A673 (cell line): Measurements from ENCODE around the gene ASTN2. TPM values are rescaled to one million over a fixed set of nuclear protein-coding genes. Genes with fewer than 3 reads are reported as not detected.
A peak's percentile ranks its signal among the peaks of the same experiment; 100 is the strongest.

Experiments used
- BruUV-seq: library from RNA; stranded (reverse); fragments of 400-500 nt; replicated peaks from 2 replicates; lab custom pipeline; 2021; lab: Mats Ljungman, UMichigan
- CTCF ChIA-PET: fragments of 300-600 bp; sonication (Branson Sonifier 250); formaldehyde crosslinking; loops from one replicate; lab custom pipeline; 2022; ENCODE audit warnings: antibody characterized with exemption; lab: Charles Lee
- POLR2A ChIA-PET: fragments of 300-600 bp; sonication (Branson Sonifier 250); formaldehyde crosslinking; loops from one replicate; lab custom pipeline; 2022; ENCODE audit warnings: antibody characterized with exemption; ENCODE audit not compliant: low non-redundant PET; lab: Charles Lee
- DNase-seq: peaks from one replicate; pipeline ENCODE4 v3.0.0-alpha.2; 2015; ENCODE audit warnings: low spot score
- H3K27ac ChIP-seq: fragments of 200-600 bp; sonication (generic); 2 replicates; pipeline ENCODE4 v1.5.1; 2016; ENCODE audit warnings: mixed run types, low read depth, mild to moderate bottlenecking, mixed read lengths, antibody characterized with exemption, low read length; ENCODE audit not compliant: poor library complexity, severe bottlenecking
- H3K27me3 ChIP-seq: fragments of 200-600 bp; sonication (generic); replicated peaks from 2 replicates; pipeline ENCODE4 v1.6.1; 2017; ENCODE audit warnings: mixed run types, low read depth, mild to moderate bottlenecking, mixed read lengths, antibody characterized with exemption, low read length; ENCODE audit not compliant: insufficient read depth, poor library complexity
- H3K36me3 ChIP-seq: fragments of 200-600 bp; sonication (generic); 2 replicates; pipeline ENCODE4 v1.6.1; 2016; ENCODE audit warnings: mixed run types, mild to moderate bottlenecking, mixed read lengths, antibody characterized with exemption, low read length; ENCODE audit not compliant: insufficient read depth, poor library complexity, severe bottlenecking
- H3K4me1 ChIP-seq: fragments of 200-600 bp; sonication (generic); 2 replicates; pipeline ENCODE4 v1.6.1; 2017; ENCODE audit warnings: mixed run types, mild to moderate bottlenecking, mixed read lengths, antibody characterized with exemption, low read length; ENCODE audit not compliant: insufficient read depth, poor library complexity, severe bottlenecking
- H3K4me3 ChIP-seq: fragments of 200-600 bp; sonication (generic); 2 replicates; pipeline ENCODE4 v1.5.1; 2016; ENCODE audit warnings: low read depth, mixed run types, mild to moderate bottlenecking, mixed read lengths, low read length; ENCODE audit not compliant: poor library complexity, severe bottlenecking
- H3K9me3 ChIP-seq: fragments of 200-600 bp; sonication (generic); 2 replicates; pipeline ENCODE4 v1.6.1; 2016; ENCODE audit warnings: mixed run types, low read depth, mild to moderate bottlenecking, mixed read lengths, antibody characterized with exemption, low read length; ENCODE audit not compliant: poor library complexity, severe bottlenecking
- CTCF ChIP-seq: fragments of 300-800, 200-600 bp; sonication (generic); conservative IDR thresholded peaks from 2 replicates; pipeline ENCODE4 v1.5.1; 2017; ENCODE audit warnings: low read depth, mild to moderate bottlenecking, antibody characterized with exemption, low read length, moderate library complexity, mixed read lengths
- EZH2 ChIP-seq: fragments of 200-600 bp; sonication (generic); IDR thresholded peaks from 2 replicates; pipeline ENCODE4 v1.6.1; 2017; ENCODE audit warnings: borderline replicate concordance, low read depth, mild to moderate bottlenecking, mixed read lengths, antibody characterized with exemption, low read length; ENCODE audit not compliant: poor library complexity, severe bottlenecking
- intact Hi-C: fragments of 100-400 bp; cut with micrococcal nuclease; formaldehyde crosslinking; loops from one replicate; pipeline ENCODE4 v1.10.0; 2022; ENCODE audit not compliant: unreplicated experiment
- total RNA-seq: library from RNA; stranded (reverse); gene quantifications from 2 replicates; pipeline ENCODE4 v1.2.3, GENCODE V29; 2021

The ASTN2 gene
- total RNA-seq, 1 experiment from 2014 or later, result 3.4 TPM

- CTCF ChIA-PET, result no interaction called here
Measured at GRCh38 chr9:116639251-116639741, 775.6 kb downstream of the ASTN2 start.

DNA sequence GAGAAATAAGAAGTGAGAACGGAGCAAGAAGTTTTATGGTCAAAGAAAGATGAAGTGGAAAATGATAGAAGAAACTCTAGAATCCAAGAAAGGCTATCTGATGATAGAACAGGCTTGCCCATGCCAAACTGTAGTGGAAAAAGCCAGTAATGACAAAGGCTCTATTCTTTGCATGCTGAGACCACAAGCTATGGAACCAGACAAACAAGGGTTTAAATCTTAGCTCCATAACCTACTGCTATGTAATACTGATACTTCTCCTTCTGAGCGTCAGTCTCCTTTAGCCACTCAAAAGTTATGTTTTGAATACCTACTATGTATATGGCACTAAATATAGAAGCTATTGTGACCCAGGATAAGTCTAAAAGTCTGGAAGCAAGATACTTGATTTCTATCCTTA lies 778.9 kb downstream of the ASTN2 start:
- Histone ChIP-seq H3K4me3 (no peak overlapping the region), H3K27ac (no peak overlapping the region), H3K9me3 (no peaks in the 10 kb centered on the region), H3K4me1 (peaks cover 3% of the 10 kb centered on the region), H3K27me3 (no peaks in the 10 kb centered on the region), H3K36me3 (no peaks in the 10 kb centered on the region)
- DNase-seq, result no peak
- CTCF ChIA-PET, result no interaction called here
- no TSS peak for BruUV-seq
- intact Hi-C loops, result no loop called here
- POLR2A ChIA-PET, result no interaction called here
- TF ChIP-seq EZH2 (no peak), CTCF (no peak)

More at GRCh38 chr9:116639251-116639741, 775.6 kb downstream of the ASTN2 start:
- DNase-seq, result no peak
- POLR2A ChIA-PET, result no interaction called here
- intact Hi-C loops, result no loop called here
- no TSS peak for BruUV-seq
- Histone ChIP-seq H3K36me3 (no peaks in the 10 kb centered on the region), H3K4me1 (no peaks in the 10 kb centered on the region), H3K27me3 (no peaks in the 10 kb centered on the region), H3K4me3 (no peak overlapping the region), H3K27ac (no peak overlapping the region), H3K9me3 (no peaks in the 10 kb centered on the region)
- TF ChIP-seq EZH2 (no peak), CTCF (no peak)

GRCh38 chr9:116632990-116633838 lies 781.6 kb downstream of the ASTN2 start:
- ChIA-PET CTCF (no interaction called here), POLR2A (no interaction called here)
- TF ChIP-seq CTCF (no peak), EZH2 (no peak)
- no peak overlapping the region for H3K27ac ChIP-seq
- no peaks in the 10 kb centered on the region for H3K27me3 ChIP-seq
- no peaks in the 10 kb centered on the region for H3K36me3 ChIP-seq
- peaks cover 26% of the 10 kb centered on the region for H3K4me1 ChIP-seq
- no peaks in the 10 kb centered on the region for H3K9me3 ChIP-seq
- DNase-seq, result peak; percentile 46
- intact Hi-C loops, result no loop called here
- BruUV-seq, result no TSS peak
- no peak overlapping the region for H3K4me3 ChIP-seq
